CD4-positive, CD25-positive, alpha-beta regulatory T cell (primary cell): ENCODE results near the gene CLMP. TPM values are rescaled to one million over a fixed set of nuclear protein-coding genes. Genes with fewer than 3 reads are reported as not detected.
A peak's percentile ranks its signal among the peaks of the same experiment; 100 is the strongest.

ENCODE experiments used
- ATAC-seq, 2 donors: fragments of 150-1000 bp; cut with Tn5 transposase; one replicate each; pipeline ENCODE4 v1.10.0; 2021; ENCODE audit warnings: low read depth in 2 of 2, moderate number of reproducible peaks in 2 of 2, moderate library complexity in 1 of 2
- DNase-seq, 3 donors: peaks; one replicate each; pipeline versions ENCODE4 v3.0.0 to v3.0.0-alpha.2; 2012 to 2022; ENCODE audit warnings: mixed read lengths in 1 of 3
- H3K27ac ChIP-seq: one replicate; pipeline ENCODE4 v1.7.0; 2013; ENCODE audit warnings: mild to moderate bottlenecking, low read length; ENCODE audit not compliant: insufficient read depth, poor library complexity, severe bottlenecking
- H3K27me3 ChIP-seq: one replicate; pipeline ENCODE4 v1.7.0; 2013; ENCODE audit warnings: low read length; ENCODE audit not compliant: control insufficient read depth, insufficient read depth
- H3K36me3 ChIP-seq: one replicate; pipeline ENCODE4 v1.7.0; 2013; ENCODE audit warnings: mild to moderate bottlenecking, low read length, moderate library complexity; ENCODE audit not compliant: control insufficient read depth, insufficient read depth
- H3K4me1 ChIP-seq: 2 replicates; pipeline ENCODE4 v1.7.0; 2013; ENCODE audit warnings: mild to moderate bottlenecking, low read length; ENCODE audit not compliant: insufficient read depth, control insufficient read depth, poor library complexity, severe bottlenecking
- H3K4me3 ChIP-seq: one replicate; pipeline ENCODE4 v1.7.0; 2013; ENCODE audit warnings: low read depth, mild to moderate bottlenecking, low read length, moderate library complexity
- H3K9me3 ChIP-seq, 2 experiments: 1 replicate in 1 of 2; 2 replicates in 1 of 2; pipeline ENCODE4 v1.7.0; 2013; ENCODE audit warnings: low read length in 2 of 2, mild to moderate bottlenecking in 1 of 2, moderate library complexity in 1 of 2; ENCODE audit not compliant: control insufficient read depth in 2 of 2
- H3K27ac Mint-ChIP-seq, 3 donors: one replicate each; pipeline ENCODE4 v1.8.0; 2020 to 2022; ENCODE audit warnings: mild to moderate bottlenecking in 3 of 3, mixed read lengths in 3 of 3, moderate library complexity in 2 of 3
- H3K27me3 Mint-ChIP-seq: one replicate; pipeline ENCODE4 v1.8.0; 2022; ENCODE audit warnings: mild to moderate bottlenecking, mixed read lengths
- H3K36me3 Mint-ChIP-seq: one replicate; pipeline ENCODE4 v1.8.0; 2020; ENCODE audit warnings: mixed read lengths
- H3K4me1 Mint-ChIP-seq, 4 donors: one replicate each; pipeline ENCODE4 v1.8.0; 2020 to 2022; ENCODE audit warnings: mixed read lengths in 4 of 4, mild to moderate bottlenecking in 1 of 4
- H3K4me3 Mint-ChIP-seq, 4 donors: one replicate each; pipeline ENCODE4 v1.8.0; 2020 to 2022; ENCODE audit warnings: mild to moderate bottlenecking in 4 of 4, mixed read lengths in 4 of 4, moderate library complexity in 3 of 4
- H3K9me3 Mint-ChIP-seq, 7 donors: one replicate each; pipeline ENCODE4 v1.8.0; 2020 to 2022; ENCODE audit warnings: mixed read lengths in 7 of 7, mild to moderate bottlenecking in 3 of 7, moderate library complexity in 2 of 7
- polyA plus RNA-seq, 4 donors: library from polyadenylated mRNA; unstranded; fragments of 300-500 nt; fragmentation: Illumina TruSeq; gene quantifications; one replicate each; pipeline ENCODE4 v1.2.3, GENCODE V29; 2021
- total RNA-seq: library from RNA; stranded (reverse); gene quantifications from one replicate; pipeline ENCODE4 v1.2.3, GENCODE V29; 2022

CLMP gene
- total and polyA plus RNA-seq, 5 donors from 2014 or later = 0.05 to 0.23 (median 0.11) TPM

DNA sequence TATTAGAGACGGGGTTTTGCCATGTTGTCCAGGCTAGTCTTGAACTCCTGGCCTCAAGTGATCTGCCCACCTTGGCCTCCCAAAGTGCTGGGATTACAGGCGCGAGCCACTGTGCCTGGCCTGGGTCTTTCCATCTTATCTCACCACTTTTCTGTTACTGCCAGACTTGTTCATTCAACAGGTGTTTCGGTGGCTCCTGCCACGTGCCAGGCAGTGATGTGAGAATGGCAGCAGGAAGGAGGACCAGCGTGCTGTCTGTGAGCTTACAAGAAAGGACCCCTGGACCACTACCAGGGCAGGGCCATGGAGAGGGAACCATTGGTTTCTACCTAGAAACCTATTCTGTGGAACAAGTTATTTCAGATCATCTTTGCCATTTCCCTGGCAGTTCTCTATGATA, 44.2 kb downstream of the CLMP start:
- Mint-ChIP-seq H3K36me3 (peaks cover 4% of the 10 kb centered on the region), H3K4me1 (peaks cover 0 to 3% (median 0%) of the 10 kb centered on the region in 4 donors), H3K27ac (no peak overlapping the region), H3K4me3 (no peak overlapping the region), H3K27me3 (peaks cover 16% of the 10 kb centered on the region), H3K9me3 (peaks cover 0 to 4% (median 0%) of the 10 kb centered on the region in 7 donors)
- H3K27ac ChIP-seq = no peak overlapping the region
- no peaks in the 10 kb centered on the region for H3K27me3 ChIP-seq
- DNase-seq (no peak), ATAC-seq (no peak)
- H3K9me3 ChIP-seq = no peaks in the 10 kb centered on the region
- H3K4me3 ChIP-seq = no peak overlapping the region
- H3K36me3 ChIP-seq = no peaks in the 10 kb centered on the region
- H3K4me1 ChIP-seq = no peaks in the 10 kb centered on the region

DNA sequence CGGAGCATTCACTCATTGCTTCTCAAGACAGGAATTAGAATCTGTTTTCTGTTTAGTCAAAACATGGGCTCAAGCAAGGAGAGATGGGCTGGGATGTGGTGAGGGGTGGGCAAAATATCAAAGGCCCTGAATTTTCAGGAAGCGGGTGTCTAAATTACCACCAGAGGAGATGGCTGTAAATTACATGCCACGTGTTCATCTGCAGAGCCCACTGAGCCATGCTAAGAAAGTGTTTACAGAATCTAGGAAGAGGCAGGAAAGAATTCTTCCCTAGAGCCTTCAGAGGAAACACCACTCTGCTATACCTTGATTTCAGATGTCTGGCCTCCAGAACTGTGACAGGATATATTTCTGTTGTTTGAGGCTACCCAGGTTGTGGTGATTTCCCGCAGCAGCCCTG, 46.1 kb downstream of the CLMP start:
- H3K4me3 Mint-ChIP-seq = no peak overlapping the region
- H3K27me3 ChIP-seq = no peaks in the 10 kb centered on the region
- peaks cover 10% of the 10 kb centered on the region for H3K27me3 Mint-ChIP-seq
- H3K9me3 Mint-ChIP-seq = no peaks in the 10 kb centered on the region
- ATAC-seq = no peak
- H3K27ac Mint-ChIP-seq = no peak overlapping the region
- H3K27ac ChIP-seq = no peak overlapping the region
- H3K4me1 ChIP-seq = no peaks in the 10 kb centered on the region
- no peaks in the 10 kb centered on the region for H3K9me3 ChIP-seq
- no peak for DNase-seq
- H3K36me3 ChIP-seq = no peaks in the 10 kb centered on the region
- no peak overlapping the region for H3K4me3 ChIP-seq
- H3K36me3 Mint-ChIP-seq = peaks cover 3% of the 10 kb centered on the region
- peaks cover 0 to 3% (median 0%) of the 10 kb centered on the region in 4 donors for H3K4me1 Mint-ChIP-seq

GRCh38 chr11:123145661-123146060, 49.4 kb downstream of the CLMP start:
- Mint-ChIP-seq H3K27ac (peak overlapping the region in 1 of 3 donors; percentile 48), H3K27me3 (peaks cover 4% of the 10 kb centered on the region), H3K36me3 (no peaks in the 10 kb centered on the region), H3K4me1 (peaks cover 0 to 3% (median 0%) of the 10 kb centered on the region in 4 donors), H3K9me3 (no peaks in the 10 kb centered on the region), H3K4me3 (no peak overlapping the region)
- Histone ChIP-seq H3K27me3 (no peaks in the 10 kb centered on the region), H3K4me1 (no peaks in the 10 kb centered on the region), H3K9me3 (no peaks in the 10 kb centered on the region), H3K27ac (no peak overlapping the region), H3K4me3 (no peak overlapping the region), H3K36me3 (no peaks in the 10 kb centered on the region)
- ATAC-seq (no peak), DNase-seq (no peak)

- Histone ChIP-seq H3K36me3 (no peaks in the 10 kb centered on the region), H3K4me1 (no peaks in the 10 kb centered on the region), H3K4me3 (no peak overlapping the region), H3K27me3 (no peaks in the 10 kb centered on the region), H3K27ac (no peak overlapping the region), H3K9me3 (no peaks in the 10 kb centered on the region)
- peaks cover 4% of the 10 kb centered on the region for H3K27me3 Mint-ChIP-seq
- H3K36me3 Mint-ChIP-seq = no peaks in the 10 kb centered on the region
- ATAC-seq (no peak), DNase-seq (no peak)
- no peaks in the 10 kb centered on the region for H3K9me3 Mint-ChIP-seq
- H3K4me3 Mint-ChIP-seq = no peak overlapping the region
- H3K4me1 Mint-ChIP-seq = peaks cover 0 to 1% (median 0%) of the 10 kb centered on the region in 4 donors
- H3K27ac Mint-ChIP-seq = peak overlapping the region in 1 of 3 donors; percentile 48
Observed at GRCh38 chr11:123145220-123145619, 49.8 kb downstream of the CLMP start.

GRCh38 chr11:123144707-123145106, 50.3 kb downstream of the CLMP start:
- Mint-ChIP-seq H3K27ac (no peak overlapping the region), H3K27me3 (peaks cover 4% of the 10 kb centered on the region), H3K4me3 (no peak overlapping the region), H3K9me3 (no peaks in the 10 kb centered on the region), H3K4me1 (no peaks in the 10 kb centered on the region), H3K36me3 (no peaks in the 10 kb centered on the region)
- H3K9me3 ChIP-seq = no peaks in the 10 kb centered on the region
- H3K27ac ChIP-seq = no peak overlapping the region
- no peaks in the 10 kb centered on the region for H3K27me3 ChIP-seq
- ATAC-seq = no peak
- H3K4me1 ChIP-seq = no peaks in the 10 kb centered on the region
- no peak overlapping the region for H3K4me3 ChIP-seq
- H3K36me3 ChIP-seq = no peaks in the 10 kb centered on the region
- DNase-seq = no peak

- no peak overlapping the region for H3K27ac ChIP-seq
- no peaks in the 10 kb centered on the region for H3K9me3 ChIP-seq
- H3K27me3 Mint-ChIP-seq = peaks cover 4% of the 10 kb centered on the region
- DNase-seq (no peak), ATAC-seq (no peak)
- no peak overlapping the region for H3K27ac Mint-ChIP-seq
- no peaks in the 10 kb centered on the region for H3K4me1 ChIP-seq
- no peaks in the 10 kb centered on the region for H3K36me3 ChIP-seq
- H3K9me3 Mint-ChIP-seq = no peaks in the 10 kb centered on the region
- H3K27me3 ChIP-seq = no peaks in the 10 kb centered on the region
- H3K36me3 Mint-ChIP-seq = no peaks in the 10 kb centered on the region
- H3K4me3 ChIP-seq = no peak overlapping the region
- H3K4me3 Mint-ChIP-seq = no peak overlapping the region
- H3K4me1 Mint-ChIP-seq = no peaks in the 10 kb centered on the region
Observed at GRCh38 chr11:123143921-123144320, 51.1 kb downstream of the CLMP start.

- Histone ChIP-seq H3K36me3 (no peaks in the 10 kb centered on the region), H3K9me3 (no peaks in the 10 kb centered on the region), H3K27ac (no peak overlapping the region), H3K27me3 (no peaks in the 10 kb centered on the region), H3K4me3 (no peak overlapping the region), H3K4me1 (no peaks in the 10 kb centered on the region)
- no peaks in the 10 kb centered on the region for H3K4me1 Mint-ChIP-seq
- no peak overlapping the region for H3K4me3 Mint-ChIP-seq
- DNase-seq (no peak), ATAC-seq (no peak)
- no peak overlapping the region for H3K27ac Mint-ChIP-seq
- no peaks in the 10 kb centered on the region for H3K36me3 Mint-ChIP-seq
- H3K27me3 Mint-ChIP-seq = peaks cover 8% of the 10 kb centered on the region
- no peaks in the 10 kb centered on the region for H3K9me3 Mint-ChIP-seq
Observed at GRCh38 chr11:123143476-123143875, 51.6 kb downstream of the CLMP start.

GRCh38 chr11:123139206-123139605, 55.8 kb downstream of the CLMP start:
- Mint-ChIP-seq H3K27me3 (peaks cover 7% of the 10 kb centered on the region), H3K4me1 (no peaks in the 10 kb centered on the region), H3K9me3 (no peaks in the 10 kb centered on the region), H3K27ac (no peak overlapping the region), H3K4me3 (no peak overlapping the region), H3K36me3 (no peaks in the 10 kb centered on the region)
- Histone ChIP-seq H3K36me3 (no peaks in the 10 kb centered on the region), H3K27me3 (no peaks in the 10 kb centered on the region), H3K27ac (no peak overlapping the region), H3K4me3 (no peak overlapping the region), H3K4me1 (no peaks in the 10 kb centered on the region), H3K9me3 (no peaks in the 10 kb centered on the region)
- ATAC-seq = no peak
- no peak for DNase-seq
